Measurements from ENCODE around the gene WWP2.

The WWP2 gene

DNA sequence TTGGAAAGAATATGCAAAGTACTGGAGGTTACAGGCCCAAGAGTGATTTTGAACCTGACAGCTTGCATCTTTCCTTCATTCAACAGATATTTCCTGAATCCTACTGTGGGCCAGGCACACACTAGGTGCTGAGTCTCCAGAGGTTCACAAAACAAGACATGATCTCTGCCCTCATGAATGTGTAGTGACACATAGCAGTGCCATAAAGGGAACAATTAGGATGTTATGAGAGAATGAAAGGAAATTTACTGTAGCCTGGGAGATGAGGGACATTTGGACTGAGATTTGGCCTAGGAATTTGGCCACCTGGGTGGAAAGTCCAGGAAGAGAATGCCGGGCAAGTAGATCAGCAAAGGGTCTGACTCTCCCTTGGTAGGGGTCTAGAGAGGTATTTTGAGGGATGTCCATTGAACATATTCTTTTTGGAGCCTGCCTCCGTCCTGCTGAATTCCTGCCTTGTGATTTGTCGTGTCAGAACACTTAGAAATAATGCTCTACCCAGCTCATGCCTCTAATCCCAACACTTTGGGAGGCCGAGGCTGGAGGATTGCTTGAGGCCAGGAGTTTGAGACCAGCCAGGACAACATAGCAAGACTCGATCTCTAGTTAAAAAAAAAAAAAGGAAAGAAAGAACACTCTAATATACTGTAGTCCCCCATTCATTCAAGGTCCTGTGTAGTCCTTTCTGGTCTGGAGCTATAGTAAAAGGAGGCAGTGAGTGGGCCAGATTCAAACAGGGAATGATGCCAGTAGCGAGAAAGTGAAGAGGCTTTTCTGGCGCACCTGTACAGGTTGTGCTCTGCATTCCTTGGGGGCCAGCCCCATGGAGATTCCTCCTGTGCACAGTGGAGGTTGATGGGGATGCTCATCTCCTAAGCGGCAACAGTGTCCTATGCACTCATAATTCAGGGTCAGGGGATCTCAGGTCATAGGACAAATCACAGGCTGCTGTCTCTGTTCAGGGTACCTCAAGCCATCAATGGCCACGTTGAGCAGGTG, 98.4 kb downstream of the WWP2 start:
- no peak for DNase-seq

DNA sequence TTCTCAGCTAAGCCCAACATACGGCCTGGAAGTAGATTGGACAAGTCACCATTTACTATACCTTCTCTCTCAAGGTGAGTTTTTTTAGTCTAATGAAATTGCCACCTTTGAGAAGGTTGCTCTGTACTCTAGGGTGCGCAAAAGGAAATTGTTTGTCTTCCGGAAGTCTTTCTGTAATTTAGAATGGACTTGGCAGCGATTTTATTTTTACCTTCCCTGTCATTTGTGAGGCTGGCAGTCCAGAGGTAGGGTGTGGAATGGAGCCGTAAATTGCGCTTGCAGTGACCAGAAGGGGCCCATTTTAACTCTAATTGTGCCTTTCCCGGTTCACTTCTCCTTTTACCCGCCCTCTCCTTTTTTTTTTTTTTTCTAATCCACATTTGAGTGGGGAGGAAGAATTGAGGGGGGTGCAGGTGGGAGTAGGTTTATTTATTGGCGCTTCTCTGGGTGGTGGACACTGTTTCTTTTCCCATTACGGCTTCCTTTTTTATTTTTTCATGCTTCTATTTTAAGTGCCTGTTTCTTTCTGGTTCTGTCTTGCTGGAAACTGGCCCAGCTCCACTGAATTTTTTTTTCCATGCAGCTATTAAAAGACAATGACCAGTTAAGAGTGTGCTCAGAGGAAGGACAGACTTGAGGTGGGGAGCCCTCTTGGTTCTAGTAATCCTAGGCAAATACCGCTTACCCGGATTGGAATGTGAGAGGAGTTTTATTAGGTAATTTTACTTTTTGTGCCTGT, 99.3 kb downstream of the WWP2 start:
- no peak for DNase-seq

DNA sequence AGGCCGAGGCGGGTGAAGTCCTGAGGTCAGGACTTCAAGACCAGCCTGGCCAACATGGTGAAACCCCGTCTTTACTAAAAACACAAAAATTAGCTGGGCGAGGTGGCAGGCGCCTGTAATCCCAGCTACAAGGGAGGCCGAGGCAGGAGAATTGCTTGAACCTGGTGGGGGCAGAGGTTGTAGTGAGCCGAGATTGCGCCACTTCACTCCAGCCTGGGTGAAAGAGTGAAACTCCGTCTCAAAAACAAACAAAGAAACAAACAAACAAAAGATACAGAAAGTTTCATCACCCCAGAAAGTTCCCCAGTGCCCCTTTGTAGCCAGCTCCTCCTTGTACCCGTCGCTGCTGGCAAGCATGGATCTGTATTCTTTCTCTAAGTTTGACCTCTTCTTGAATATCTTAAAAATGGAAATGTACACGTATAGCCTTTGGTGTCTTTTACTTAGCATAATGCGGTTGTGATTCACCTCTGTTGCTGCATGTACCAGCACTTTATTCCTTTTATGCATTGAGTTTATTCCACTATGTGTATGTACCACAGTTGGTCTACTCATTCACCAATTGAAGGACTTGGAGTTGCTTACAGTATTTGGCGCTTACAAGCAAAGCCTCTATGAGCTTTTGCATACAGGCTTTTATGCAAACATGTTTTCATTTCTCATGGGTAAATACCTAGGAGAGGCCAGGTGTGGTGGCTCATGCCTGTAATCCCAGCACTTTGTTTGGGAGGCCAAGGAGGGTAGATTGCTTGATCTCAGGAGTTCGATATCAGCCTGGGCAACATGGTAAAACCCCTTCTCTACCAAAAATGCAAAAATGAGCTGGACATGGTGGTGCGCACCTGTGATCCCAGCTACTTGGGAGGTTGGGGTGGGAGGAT, 101.5 kb downstream of the WWP2 start:
- no peak for DNase-seq

DNA sequence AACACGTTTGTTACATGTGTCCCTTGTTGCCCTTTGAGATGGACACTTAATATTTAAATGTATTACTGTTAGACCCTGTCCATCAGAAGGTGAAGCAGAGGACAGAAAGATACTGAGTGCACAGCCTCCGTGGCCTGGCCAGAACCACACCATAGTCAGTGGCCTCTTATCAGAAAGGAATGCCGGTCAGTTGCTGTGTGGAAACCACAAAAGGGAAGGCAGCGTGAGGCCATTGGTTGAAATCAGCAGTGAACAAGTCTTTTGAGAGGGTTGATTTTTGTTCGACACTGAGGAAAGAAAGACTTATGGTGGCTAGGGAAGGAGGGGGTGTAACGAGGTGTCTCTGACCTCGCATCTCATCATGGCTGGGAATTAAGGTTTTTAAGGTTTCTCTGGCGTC, 103.6 kb downstream of the WWP2 start:
- DNase-seq: no peak

DNA sequence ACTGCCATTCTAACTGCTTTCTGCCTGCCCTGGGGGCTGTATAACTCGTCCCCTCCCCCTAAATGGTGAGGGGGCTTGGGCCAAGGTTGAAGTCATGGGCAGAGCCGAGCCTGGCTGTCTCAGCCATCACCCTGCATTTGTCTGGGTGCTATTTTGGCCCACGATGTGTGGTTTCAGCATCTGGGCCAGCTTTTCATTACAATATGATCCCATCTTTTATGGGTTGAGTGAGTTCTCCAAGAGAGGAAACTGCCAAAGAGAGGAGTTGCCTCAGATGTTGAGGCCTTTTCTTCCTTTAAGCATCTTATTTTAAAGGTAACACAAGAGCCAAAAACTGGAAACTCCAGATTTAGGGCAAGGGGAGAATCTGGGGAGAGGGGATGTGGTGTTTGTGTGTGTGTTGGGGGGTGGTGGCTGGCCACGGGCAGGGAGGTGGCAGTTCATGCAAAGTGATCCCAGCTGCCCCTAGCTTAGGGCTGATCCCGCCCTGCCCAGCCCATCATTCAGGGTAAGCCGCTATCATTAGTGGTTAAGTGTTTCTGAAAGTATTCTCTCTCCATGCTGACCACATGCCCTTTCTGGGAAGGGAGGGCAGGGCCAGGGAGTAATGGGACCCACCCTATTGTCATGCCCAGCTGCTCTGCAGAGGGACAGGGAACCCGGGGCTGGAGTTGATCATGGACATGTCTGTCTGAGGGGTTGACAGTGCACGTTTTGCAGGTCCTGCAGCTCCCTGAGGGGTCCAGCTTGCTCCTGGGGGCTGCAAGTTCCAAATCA, 105.8 kb downstream of the WWP2 start:
- no peak for DNase-seq

DNA sequence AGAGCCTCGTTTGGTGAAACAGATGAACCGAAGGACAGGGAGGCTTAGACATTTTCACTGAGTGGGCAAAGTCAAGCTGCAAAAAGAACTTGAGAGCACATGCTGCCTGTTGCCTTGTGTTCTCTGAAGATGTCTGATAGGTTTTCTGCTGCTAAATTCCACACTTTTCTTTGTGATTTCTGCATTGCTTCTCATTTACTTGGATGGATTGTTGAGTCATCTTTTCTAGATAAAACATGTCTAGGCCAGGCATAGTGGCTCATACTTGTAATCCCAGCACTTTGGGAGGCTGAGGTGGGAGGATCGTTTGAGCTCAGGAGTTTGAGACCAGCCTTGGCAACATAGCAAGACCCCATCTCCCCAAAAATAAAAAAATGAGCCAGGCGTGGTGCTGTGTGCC, 108.6 kb downstream of the WWP2 start:
- no peak for DNase-seq

DNA sequence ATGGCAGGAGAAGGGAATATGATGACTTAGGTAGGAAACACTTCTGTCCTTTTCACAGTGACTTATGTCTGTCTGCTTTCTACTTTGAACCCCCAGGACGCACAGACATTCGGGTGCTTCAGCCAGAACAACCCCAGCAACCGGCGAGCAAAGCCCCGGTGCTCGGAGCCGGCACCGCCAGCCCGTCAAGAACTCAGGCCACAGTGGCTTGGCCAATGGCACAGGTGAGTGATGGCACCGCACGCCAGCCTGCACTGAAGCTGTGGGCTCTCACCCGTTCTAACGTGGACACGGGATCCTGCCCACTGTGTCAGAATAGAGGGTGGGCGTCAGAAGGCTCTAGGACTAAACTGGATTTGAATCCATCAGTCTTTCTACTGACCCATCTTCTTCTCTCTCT, 109.6 kb downstream of the WWP2 start:
- DNase-seq: no peak

DNA sequence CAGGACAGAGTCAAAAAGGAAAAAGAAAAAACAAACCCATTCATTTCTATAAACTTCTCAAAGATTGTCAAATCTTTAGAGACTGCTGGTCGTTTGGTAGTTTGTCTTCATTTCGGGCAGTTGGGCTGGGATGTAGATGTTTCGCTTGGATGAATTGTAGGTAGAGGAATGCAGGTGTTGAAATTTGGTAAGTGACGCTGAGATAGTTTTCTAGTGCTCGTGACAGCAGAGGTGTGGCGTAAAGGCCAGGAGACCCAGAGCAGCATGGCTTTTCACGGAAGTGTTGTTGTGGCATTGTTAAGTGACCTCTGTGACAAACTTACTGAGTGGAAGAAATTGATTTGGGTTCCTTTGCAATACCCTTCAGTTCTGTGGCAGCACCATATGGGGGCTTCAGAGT, 110.8 kb downstream of the WWP2 start:
- DNase-seq: no peak

DNA sequence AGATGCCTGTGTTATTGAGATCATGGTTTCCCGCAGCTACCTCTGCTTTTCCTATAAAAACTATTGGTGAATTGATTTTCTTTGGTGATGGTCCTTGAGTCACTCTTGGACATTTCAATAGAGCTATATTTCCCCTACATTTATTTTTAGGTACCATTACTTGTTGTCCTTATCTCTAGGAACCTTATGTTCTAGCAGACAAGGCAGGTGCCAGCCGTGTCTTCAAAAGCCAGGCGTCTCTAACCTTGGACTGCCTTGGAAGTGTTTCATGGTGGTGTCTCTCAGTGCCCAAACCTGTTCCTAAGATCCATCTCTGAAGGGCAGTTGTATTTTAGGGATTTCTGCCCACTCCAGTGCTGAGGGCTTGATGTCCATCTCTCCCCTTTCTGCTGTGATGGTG, 111.7 kb downstream of the WWP2 start:
- no peak for DNase-seq

DNA sequence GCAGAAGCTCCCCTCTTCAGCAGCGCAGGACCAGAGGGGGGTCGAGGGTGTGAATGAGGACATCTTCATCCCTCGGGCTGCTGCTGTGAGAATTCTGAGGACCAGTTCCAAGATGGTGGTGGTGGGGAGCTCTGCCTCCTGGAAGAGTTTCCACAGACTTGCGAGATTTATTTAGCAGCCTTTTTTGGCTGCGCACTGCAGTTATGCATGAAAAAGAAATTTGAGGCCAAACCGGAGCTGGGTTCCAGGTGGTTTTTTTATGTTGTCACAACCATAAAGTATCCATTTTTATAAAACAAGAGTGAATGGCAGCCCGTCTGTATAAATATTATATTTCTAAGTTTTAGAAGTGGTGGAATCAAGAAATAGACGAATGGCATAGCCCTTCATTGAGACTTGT, 112.1 kb downstream of the WWP2 start:
- DNase-seq: no peak

DNA sequence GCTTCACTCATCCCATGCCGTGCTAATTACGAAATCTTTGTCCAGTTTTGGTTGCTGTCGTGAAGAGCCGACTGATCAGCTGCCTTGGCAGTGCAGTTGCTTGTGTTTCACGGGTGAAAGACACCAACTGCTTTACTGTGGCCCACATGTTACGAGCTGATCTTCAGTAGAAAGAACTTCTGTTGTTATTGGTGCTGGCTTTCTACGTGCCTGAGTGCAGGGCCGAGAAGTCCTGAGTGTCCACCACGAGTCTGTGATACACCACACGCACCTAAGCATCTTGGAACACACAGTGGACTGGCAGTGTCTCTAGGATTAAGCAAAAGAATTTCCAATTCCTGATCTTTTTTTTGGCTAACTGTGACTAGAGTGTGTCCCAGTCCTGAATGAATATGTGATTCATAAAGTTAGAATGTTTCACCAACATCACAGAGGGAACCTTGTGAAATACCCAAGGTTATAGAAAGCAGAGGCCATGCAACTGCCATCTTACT, 118.6 kb downstream of the WWP2 start:
- DNase-seq: no peak

DNA sequence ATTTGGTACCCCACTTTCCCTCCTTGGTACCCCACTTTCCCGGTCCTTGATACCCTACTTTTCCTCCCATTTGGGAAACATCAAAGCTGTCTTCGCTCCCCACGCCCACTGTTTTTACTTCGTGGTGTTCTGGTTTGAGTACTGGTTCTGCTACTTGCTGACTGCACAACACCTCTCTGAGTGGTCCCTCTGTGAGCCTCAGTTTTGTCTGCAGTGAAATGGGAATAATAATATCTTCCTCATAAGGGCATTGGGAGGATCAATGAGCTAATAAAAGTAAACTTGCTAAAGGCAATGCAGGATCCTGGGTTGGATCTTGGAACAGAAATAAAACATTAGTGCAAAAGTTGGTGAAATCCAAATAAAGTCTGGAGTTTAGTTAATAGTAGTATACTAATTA, 119.0 kb downstream of the WWP2 start:
- DNase-seq: no peak

DNA sequence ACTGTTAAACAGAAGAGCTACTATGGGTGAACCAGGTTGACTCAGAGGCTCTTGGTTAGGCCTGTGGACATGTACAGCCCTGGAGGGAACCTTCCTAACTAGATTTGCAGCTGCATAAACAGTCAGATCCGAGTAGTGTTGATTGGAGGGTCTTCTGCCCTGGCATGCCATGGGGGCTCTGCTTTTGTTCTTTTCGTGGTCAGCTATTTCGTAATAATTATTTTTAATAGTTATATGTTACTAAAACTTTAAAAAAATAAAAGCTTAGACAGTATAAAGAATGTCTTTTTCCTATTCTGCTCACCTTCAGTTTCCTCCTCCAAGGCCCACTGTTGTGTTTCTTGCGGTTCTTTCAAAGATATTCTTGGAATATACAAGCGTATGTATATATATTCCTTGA, 121.6 kb downstream of the WWP2 start:
- no peak for DNase-seq

DNA sequence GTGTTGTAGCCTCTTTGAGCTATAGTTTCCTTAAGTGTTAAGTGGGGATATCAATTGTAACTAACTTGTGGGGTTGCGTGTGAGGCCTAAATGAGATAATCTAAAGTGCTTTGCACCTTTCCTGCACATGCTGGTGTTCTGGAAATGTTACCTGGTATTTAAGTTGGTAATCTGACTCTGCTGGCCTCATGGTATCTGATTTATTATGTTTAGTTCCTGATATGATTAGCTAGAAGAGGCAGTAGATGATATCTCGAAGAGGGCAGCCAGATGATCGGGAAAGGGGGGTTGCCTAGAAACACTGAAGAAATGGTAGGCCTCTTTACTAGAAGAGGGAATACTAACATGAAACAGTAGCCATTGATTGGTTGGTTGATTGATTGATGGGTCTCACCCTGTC, 123.6 kb downstream of the WWP2 start:
- DNase-seq: no peak

DNA sequence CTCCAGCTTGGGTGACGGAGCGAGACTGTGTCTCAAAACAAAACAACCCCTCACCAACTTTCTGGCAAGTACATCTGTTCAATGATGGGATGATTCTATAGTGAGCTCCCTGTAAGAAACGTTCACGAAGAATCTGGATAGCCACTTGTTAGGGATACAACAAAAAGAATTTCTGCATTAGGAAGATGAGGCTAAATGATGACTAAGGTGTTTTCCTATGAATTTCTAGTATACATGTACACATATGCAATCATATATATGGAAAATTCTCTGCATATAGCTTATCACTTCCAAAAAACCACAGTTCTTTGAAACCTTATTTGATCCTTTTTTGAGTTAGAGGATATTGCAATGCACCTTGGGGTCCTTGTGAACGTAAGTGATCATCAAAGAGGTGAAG, 124.6 kb downstream of the WWP2 start:
- DNase-seq: no peak

DNA sequence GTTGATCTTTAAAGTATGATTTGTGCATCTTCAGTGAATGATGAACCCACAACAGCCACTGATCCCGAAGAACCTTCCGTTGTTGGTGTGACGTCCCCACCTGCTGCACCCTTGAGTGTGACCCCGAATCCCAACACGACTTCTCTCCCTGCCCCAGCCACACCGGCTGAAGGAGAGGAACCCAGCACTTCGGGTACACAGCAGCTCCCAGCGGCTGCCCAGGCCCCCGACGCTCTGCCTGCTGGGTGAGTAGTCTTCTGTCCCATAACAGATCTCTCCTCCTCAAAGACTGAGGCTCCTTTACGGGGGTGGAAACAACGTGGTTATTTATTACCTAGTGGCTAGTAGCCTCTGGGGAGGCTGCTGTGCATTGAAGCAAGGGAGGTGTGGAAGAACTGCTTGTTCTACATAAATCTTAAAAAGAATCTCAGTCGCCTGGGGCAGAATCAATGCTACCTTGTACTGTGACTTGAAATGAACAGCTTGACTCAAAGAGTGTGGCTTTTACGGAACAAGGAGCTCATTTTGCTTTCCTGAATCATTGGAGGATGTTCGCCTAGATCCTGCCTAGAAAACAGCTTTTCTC, 126.0 kb downstream of the WWP2 start:
- DNase-seq: no peak

DNA sequence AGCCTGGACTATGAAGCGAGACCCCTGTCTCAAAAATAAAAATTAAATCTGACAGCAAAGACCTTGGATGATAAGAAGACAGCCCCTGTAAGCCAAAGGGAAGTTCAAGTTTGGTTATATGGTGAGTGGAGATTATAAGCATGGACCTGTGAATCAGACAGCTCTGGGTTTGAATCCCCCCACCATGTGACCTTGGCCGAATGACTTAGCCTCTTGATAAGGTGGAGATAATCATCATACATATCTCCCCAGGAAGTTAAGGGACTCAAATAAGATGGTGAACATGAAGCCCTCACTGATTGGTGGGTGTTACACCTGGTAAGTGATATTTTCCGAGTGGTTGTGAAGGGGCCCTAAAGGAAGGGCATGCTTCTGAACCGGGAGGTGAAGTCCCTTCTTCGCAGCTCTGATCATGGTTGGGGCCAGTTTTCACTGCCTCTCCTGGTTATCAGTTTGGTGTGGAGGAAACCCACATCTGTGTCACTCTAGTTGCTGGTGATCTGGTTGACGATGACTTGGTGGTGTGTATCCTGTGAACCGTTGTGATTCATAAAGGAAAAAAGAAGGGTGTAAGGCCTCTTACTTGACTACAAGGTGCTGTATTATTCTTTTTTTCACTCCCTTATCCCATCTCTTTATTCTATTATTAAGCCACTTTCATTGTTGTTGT, 127.3 kb downstream of the WWP2 start:
- no peak for DNase-seq

DNA sequence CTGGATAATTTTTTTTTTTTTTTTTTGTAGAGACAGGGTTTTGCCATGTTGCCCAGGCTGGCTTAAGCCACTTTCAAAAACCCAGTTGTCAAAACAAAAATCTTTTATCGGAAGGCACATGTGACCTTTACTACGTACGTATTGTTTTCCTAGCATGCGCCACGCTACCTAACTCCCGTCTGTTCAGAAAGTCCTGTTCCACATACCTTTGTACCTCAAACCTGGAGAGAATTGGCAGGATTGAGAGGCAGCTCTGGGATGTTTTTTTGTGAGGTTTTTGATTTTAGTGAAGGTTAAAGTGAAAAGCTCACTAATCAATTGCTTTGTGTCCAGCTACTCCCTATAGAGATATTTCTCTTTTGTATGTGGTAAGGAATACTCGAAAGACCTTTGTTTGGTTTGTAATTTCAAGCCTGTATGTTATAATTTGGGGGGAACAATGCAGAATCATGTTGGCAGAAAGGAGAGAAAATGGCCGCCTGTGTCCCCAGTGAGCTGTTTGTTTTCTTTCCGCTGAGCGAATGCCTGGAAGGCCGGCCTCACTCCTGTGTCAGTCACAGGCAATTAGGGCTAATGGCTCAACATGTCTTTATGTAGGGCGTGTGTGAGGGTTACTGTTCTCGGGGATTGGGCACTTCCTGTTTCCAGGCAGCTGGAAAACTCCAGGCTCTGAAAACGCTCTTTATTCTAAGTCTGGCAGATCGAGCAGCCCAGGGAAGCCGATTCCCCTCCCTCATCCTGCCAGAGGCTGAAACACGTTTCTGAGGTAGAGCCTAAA, 128.2 kb downstream of the WWP2 start:
- no peak for DNase-seq

DNA sequence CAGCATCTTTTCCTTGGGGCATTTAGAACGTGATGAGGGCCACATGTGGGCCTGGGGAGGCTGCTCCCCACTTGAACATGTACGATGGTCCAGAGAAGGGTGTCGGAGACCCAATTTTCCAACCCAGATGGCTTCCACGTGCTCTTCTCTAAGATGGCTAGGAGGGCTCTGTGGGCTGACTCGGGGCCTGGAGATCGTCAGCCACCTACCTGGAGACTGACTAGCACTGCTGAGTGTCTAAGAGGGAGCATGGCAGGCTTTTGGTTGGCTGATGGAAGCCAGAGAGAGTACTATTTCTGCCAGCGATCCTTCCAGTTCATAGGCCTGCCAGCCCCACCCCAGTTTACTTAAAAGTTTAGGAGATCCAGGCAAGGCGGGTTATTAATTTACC, 128.8 kb downstream of the WWP2 start:
- DNase-seq: no peak

DNA sequence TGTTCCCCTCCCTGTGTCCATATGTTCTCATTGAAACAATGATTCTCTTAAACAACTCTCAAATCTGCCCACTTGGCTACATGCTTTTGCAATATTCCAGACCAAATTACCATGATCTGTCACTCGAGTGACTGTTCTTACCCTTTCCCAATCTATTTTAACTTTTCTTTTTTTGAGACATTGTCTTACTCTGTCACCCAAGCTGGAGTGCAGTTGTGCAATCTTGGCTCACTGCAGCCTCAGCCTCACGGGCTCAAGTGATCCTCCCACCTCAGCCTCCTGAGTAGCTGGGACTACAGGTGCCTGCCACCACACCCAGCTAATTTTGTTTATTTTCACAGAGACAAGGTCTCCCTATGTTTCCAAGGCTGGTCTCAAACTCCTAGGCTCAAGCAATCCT, 130.2 kb downstream of the WWP2 start:
- DNase-seq: no peak
